ENCODE data around the gene H19.

Gene H19

GRCh38 chr11:1997755-1998154 is at the start of gene H19:
H19 (minus strand) TSS chr11:1997842.
- no peak for TF ChIP-seq GATA3 (IDR thresholded peaks at IDR 0.05; ENCODE audit: low read depth, low read length)
- TF ChIP-seq GATA2 (IDR thresholded peaks at IDR 0.05; ENCODE audit: low read depth, low read length): no peak

- no peak for TF ChIP-seq GATA3 (IDR thresholded peaks at IDR 0.05; ENCODE audit: low read depth, low read length)
- no peak for TF ChIP-seq GATA2 (IDR thresholded peaks at IDR 0.05; ENCODE audit: low read depth, low read length)
These were observed 44.3 kb upstream of the H19 start for GRCh38 chr11:2041963-2042362.

GRCh38 chr11:2041153-2041552 is 43.5 kb upstream of the H19 start:
- TF ChIP-seq GATA2 (IDR thresholded peaks at IDR 0.05; ENCODE audit: low read depth, low read length) (no peak), GATA3 (IDR thresholded peaks at IDR 0.05; ENCODE audit: low read depth, low read length) (no peak)

GRCh38 chr11:2039198-2039759 is 41.6 kb upstream of the H19 start:
- TF ChIP-seq GATA3 (IDR thresholded peaks at IDR 0.05; ENCODE audit: low read depth, low read length) (no peak), GATA2 (IDR thresholded peaks at IDR 0.05; ENCODE audit: low read depth, low read length) (no peak)

- TF ChIP-seq GATA3 (IDR thresholded peaks at IDR 0.05; ENCODE audit: low read depth, low read length) (no peak), GATA2 (IDR thresholded peaks at IDR 0.05; ENCODE audit: low read depth, low read length) (no peak)
These were observed 39.3 kb upstream of the H19 start for GRCh38 chr11:2036863-2037486.

- TF ChIP-seq GATA3 (IDR thresholded peaks at IDR 0.05; ENCODE audit: low read depth, low read length): no peak
- no peak for TF ChIP-seq GATA2 (IDR thresholded peaks at IDR 0.05; ENCODE audit: low read depth, low read length)
These were observed 37.7 kb upstream of the H19 start for GRCh38 chr11:2035382-2035781.

GRCh38 chr11:2031058-2031457 is 33.4 kb upstream of the H19 start:
- no peak for TF ChIP-seq GATA3 (IDR thresholded peaks at IDR 0.05; ENCODE audit: low read depth, low read length)
- no peak for TF ChIP-seq GATA2 (IDR thresholded peaks at IDR 0.05; ENCODE audit: low read depth, low read length)

- TF ChIP-seq GATA2 (IDR thresholded peaks at IDR 0.05; ENCODE audit: low read depth, low read length) (no peak), GATA3 (IDR thresholded peaks at IDR 0.05; ENCODE audit: low read depth, low read length) (no peak)
These were observed 30.1 kb upstream of the H19 start for GRCh38 chr11:2027708-2028107.

GRCh38 chr11:2015025-2015424 is 17.4 kb upstream of the H19 start:
- TF ChIP-seq GATA2 (IDR thresholded peaks at IDR 0.05; ENCODE audit: low read depth, low read length): no peak
- no peak for TF ChIP-seq GATA3 (IDR thresholded peaks at IDR 0.05; ENCODE audit: low read depth, low read length)

- TF ChIP-seq GATA3 (IDR thresholded peaks at IDR 0.05; ENCODE audit: low read depth, low read length) (no peak), GATA2 (IDR thresholded peaks at IDR 0.05; ENCODE audit: low read depth, low read length) (no peak)
These were observed 14.8 kb upstream of the H19 start for GRCh38 chr11:2012440-2012839.

GRCh38 chr11:2004466-2004865 is 6.8 kb upstream of the H19 start:
- TF ChIP-seq GATA3 (IDR thresholded peaks at IDR 0.05; ENCODE audit: low read depth, low read length) (no peak), GATA2 (IDR thresholded peaks at IDR 0.05; ENCODE audit: low read depth, low read length) (no peak)

GRCh38 chr11:2002807-2003206 is 5.2 kb upstream of the H19 start:
- TF ChIP-seq GATA2 (IDR thresholded peaks at IDR 0.05; ENCODE audit: low read depth, low read length): no peak

- TF ChIP-seq GATA3 (IDR thresholded peaks at IDR 0.05; ENCODE audit: low read depth, low read length) (no peak), GATA2 (IDR thresholded peaks at IDR 0.05; ENCODE audit: low read depth, low read length) (no peak)
These were observed 4.6 kb upstream of the H19 start for GRCh38 chr11:2002042-2002776.

GRCh38 chr11:1998861-1999260 is 1.2 kb upstream of the H19 start:
- TF ChIP-seq GATA2 (IDR thresholded peaks at IDR 0.05; ENCODE audit: low read depth, low read length) (no peak), GATA3 (IDR thresholded peaks at IDR 0.05; ENCODE audit: low read depth, low read length) (no peak)

- TF ChIP-seq GATA2 (IDR thresholded peaks at IDR 0.05; ENCODE audit: low read depth, low read length) (no peak), GATA3 (IDR thresholded peaks at IDR 0.05; ENCODE audit: low read depth, low read length) (no peak)
These were observed 648 bp upstream of the H19 start for GRCh38 chr11:1998290-1998689.

Measured in SH-SY5Y (cell line).